GM12872 (cell line): ENCODE results near the gene CD81.

Experiments
- TF ChIP-seq, protein P1 (sequence below): IDR thresholded peaks from 3 replicates; pipeline ENCODE4 v1.5.1; 2011; ENCODE audit warnings: low read depth, mild to moderate bottlenecking, low read length, moderate library complexity; ENCODE audit not compliant: insufficient read depth

The CD81 gene

DNA sequence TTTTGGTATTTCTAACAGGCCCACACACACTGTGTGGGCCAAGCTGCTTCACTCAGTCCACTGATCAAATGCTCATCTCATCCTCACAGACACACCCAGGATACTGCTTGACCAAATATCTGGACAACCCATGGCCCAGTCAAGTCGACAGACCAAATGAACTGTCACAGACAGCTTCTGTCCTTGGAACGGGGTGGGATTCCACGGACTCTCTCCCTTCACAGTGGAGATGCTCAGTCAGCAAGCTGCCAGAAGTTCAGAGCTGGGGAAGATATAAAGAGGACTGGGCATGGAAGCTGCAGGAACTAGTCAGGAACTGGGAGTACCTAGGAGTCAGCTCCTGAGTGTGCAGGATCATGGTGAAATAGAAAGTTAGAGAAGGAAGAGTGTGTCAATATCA lies 34.6 kb upstream of the CD81 start:
- TF ChIP-seq, protein P1, sequence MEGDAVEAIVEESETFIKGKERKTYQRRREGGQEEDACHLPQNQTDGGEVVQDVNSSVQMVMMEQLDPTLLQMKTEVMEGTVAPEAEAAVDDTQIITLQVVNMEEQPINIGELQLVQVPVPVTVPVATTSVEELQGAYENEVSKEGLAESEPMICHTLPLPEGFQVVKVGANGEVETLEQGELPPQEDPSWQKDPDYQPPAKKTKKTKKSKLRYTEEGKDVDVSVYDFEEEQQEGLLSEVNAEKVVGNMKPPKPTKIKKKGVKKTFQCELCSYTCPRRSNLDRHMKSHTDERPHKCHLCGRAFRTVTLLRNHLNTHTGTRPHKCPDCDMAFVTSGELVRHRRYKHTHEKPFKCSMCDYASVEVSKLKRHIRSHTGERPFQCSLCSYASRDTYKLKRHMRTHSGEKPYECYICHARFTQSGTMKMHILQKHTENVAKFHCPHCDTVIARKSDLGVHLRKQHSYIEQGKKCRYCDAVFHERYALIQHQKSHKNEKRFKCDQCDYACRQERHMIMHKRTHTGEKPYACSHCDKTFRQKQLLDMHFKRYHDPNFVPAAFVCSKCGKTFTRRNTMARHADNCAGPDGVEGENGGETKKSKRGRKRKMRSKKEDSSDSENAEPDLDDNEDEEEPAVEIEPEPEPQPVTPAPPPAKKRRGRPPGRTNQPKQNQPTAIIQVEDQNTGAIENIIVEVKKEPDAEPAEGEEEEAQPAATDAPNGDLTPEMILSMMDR, result no peak

DNA sequence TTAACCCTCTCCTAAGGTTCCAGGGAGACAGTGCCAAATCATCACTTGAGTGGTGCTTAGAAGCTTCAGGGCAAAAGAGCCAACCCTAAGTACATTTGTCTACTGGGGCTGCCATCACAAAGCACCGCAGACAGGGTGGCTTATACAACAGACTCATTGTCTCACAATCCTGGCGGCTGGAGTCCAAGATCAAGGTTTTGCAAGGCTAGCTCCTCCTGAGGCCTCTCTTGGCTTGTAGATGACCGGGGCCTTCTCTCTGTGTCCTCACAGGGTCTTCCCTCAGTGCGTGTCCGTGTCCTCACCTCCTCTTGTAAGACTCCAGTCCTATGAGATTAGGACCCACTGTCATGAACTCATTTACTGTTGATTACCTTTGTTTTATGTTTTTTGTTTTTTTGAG lies 34.1 kb upstream of the CD81 start:
- TF ChIP-seq, protein P1, result no peak

DNA sequence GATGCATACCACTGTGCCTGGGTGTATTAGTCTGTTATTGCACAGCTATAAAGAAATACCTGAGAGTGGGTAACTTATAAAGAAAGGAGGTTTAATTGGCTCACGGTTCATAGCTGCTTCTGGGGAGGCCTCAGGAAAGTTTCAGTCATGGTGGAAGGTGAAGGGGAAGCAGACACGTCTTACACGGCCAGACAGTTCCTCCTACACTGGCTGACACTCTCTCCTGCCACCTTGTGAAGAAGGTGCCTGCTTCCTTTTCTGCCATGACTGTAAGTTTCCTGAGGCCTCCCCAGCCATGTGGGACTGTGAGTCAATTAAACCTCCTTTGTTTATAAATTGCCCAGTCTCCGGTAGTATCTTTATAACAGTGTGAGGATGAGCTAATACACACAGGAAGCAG lies 33.6 kb upstream of the CD81 start:
- TF ChIP-seq, protein P1, result no peak

DNA sequence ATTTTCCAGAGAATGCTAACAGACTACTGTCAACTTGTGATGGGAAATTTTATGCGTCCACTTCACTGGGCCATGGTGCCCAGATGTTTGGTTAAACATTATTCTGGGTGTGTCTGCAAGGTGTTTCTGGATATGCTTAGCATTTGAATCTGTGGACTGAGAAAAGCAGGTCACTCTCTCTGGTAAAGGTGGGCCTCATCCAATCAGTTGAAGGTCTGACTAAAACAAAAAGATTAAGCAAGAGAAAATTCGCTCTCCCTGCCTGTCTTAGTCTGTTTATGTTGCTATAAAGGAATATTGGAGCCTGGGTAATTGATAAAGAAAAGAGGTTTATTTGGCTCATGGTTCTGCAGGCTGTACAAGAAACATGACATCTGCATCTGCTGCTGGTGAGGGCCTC lies 32.1 kb upstream of the CD81 start:
- TF ChIP-seq, protein P1, result no peak

DNA sequence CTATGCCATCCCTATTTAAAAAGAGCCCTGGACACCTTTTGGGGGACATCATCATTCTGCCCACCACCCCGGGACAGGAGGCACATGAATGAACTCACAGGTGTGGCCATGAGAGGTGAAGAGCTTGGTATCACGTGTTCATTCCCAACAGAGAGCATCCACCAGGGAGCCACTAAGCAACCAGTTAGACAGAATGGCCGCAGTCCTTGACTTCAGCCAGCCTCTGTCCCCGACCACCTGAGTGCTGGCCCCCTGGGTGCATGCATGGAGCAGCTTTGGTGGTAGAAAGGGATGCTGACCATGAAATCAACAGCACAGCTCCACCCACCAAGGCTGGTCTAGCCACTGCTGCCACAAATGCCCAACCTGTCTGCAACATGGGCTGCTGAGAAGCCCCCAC lies 31.1 kb upstream of the CD81 start:
- TF ChIP-seq, protein P1, result no peak

DNA sequence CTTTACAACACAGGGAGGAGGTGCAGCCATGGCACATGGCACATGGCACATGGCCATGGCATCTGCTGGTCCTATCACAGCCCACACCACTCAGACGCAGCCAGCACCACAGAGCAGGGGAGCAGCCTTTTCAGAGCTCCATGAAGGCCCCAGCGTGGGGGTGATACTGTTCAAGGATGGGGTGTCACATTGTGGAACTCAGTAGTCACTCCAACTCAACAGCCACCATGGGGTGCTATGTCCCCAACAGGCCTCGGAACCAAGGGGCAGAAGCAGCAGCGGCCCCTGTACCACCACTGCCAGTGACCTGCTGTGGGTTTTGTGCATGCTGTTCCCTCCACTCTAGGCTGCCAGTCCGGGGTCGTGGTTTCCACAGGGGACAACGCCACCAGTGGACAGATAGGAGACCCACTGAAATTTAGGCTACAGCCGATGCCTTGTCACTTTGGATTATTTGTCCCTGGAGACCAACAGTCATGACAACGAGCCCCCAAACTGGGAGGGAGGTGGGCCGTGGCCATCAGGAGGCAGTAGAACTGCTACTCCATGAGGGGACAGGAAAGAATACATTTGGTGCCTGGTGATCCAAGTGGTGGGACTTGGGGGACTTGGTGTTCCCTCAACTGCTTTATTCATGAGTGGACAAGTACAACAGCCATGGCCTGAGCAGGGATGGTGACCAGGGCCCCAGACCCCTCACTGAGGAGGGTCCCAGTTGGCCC lies 30.4 kb upstream of the CD81 start:
- TF ChIP-seq, protein P1, result no peak

DNA sequence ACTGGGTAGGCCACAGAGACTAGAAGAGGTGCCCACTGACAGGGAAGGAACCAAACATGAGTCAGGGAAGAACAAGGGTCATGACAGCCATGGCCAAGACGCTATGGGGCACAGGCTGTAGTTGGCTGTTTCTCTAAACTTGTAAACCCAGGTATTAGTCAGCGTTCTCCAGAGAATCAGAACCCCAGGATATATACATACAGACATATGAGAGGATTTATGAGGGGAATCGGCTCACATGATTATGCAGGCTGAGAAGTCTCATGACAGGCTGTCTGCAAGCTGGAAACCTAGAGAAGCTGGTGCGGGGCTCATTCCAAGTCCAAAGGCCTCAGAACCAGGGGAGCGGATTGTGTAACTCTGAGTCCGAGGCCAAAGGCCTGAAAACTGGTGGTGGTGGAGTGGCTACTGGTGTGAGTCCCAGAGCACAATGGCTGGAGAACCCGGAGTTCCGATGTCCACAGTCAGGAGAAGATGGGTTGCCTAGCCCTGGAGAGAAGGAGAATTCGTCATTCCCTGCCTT lies 29.7 kb upstream of the CD81 start:
- TF ChIP-seq, protein P1, result no peak
